H7 (cell line): ENCODE data around the gene NAXE. TPM values are rescaled to one million over a fixed set of nuclear protein-coding genes. Genes with fewer than 3 reads are reported as not detected.
A peak's percentile ranks its signal among the peaks of the same experiment; 100 is the strongest.
"Not testable (repeated sequence)": the region's sequence is repeated elsewhere in the genome, so short reads cannot be mapped to it uniquely, and the experiment has no call there.

ENCODE experiments used
- DNase-seq: peaks from one replicate; pipeline ENCODE4 v3.0.0; 2012
- H3K27me3 ChIP-seq: 2 replicates; pipeline ENCODE4 v1.6.0; 2011; ENCODE audit warnings: mild to moderate bottlenecking, low read length; ENCODE audit not compliant: control insufficient read depth, insufficient read depth
- H3K36me3 ChIP-seq: replicated peaks from 2 replicates; pipeline ENCODE4 v1.5.1; 2011; ENCODE audit warnings: low read length; ENCODE audit not compliant: control insufficient read depth, insufficient read depth
- H3K4me3 ChIP-seq: 2 replicates; pipeline ENCODE4 v1.5.1; 2011; ENCODE audit warnings: low read depth, mild to moderate bottlenecking, control low read depth, low read length, moderate library complexity; ENCODE audit not compliant: insufficient read depth
- total RNA-seq: library from RNA; depleted of rRNA; stranded (reverse); fragments of >200 nt; shearing (Covaris generic); gene quantifications from 2 replicates; pipeline ENCODE4 v1.2.3, GENCODE V29; 2014

Gene NAXE
- total RNA-seq, 1 experiment from 2014 or later: 151 TPM

DNA sequence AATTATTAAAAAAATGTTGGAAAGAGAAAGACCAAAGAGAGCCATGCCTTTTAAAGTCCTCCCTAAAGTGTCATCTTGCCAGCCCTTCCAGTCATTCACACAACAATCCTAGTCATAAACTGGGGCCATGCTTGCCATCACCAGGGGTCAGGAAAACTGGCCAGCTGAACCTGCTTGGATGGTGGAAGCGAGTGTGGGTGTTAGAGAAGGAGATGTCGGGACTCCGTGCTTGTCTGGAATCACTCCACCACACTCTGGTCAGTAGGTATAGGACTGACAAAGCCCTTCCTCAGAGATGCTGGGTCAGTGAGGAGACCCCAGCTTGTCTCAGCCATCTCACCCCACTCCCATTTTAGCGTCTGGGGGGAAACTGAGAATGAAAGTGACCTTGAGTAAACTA is 24.4 kb downstream of the NAXE start:
- Histone ChIP-seq H3K27me3 (peaks cover 14% of the 10 kb centered on the region), H3K36me3 (no peaks in the 10 kb centered on the region), H3K4me3 (no peak overlapping the region)
- no peak for DNase-seq

DNA sequence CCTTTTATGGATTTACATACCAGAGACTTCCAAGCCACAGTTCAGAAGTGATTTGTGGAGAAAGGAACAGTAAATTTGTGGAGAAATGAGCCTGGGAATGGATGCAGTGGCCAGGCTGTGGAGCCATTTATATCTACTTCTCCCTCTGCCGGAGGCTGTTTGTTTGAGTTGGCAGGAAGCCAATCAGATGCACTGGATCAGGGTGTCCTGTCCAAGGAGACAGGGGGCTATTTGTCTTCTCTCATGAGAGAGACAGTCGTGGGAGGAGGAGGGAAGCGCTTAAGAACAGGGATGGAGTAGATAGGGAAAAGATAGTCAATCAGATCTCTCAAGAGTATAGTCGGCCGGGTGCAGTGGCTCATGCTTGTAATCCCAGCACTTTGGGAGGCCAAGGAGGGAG is 24.9 kb downstream of the NAXE start:
- DNase-seq: no peak
- Histone ChIP-seq H3K36me3 (no peaks in the 10 kb centered on the region), H3K4me3 (no peak overlapping the region), H3K27me3 (peaks cover 19% of the 10 kb centered on the region)

DNA sequence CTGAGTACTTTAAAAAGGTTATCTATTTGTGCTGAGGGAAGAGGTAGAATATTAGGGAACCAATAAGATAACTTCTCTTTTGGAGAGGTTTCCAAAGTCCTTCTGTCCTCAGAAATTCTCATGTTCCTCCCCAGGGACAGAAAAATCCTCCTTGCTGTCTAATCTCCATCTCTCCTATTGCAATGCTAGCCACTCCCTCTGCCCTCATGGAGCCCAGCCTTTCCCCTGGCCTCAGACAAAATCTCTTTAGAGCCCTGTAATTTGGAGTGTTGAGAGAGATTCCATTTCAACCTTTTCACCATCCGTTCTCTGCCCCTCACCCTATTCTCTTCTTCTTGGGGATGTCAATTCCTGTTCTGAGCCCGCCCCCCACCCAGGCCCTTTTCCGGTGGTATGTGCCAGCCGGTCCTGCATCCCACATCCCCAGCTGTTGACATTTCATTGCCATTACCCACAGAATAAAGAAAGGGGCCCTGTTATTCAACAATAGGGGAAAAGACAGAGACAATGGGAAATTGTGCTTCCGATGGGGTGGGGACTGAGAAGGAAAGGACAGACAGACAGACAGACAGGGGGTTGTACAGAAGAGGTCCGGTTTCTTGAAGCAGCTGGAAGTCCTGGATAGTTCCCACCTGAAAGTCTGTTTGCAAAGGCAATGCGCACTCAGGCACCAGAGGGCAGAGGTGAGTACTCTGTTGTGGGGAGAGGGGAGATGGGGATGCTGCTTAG is 27.4 kb downstream of the NAXE start, which contains the start of gene HAPLN2:
Gene HAPLN2 (plus strand): TSS at position 563 of the 729 bp plus-strand sequence. CDS start 4,076 bp downstream, outside the sequence.
- H3K4me3 ChIP-seq: no peak within 1 kb of the TSS
- peaks cover 41% of the 10 kb centered on the region for H3K27me3 ChIP-seq
- no peaks in the 10 kb centered on the region for H3K36me3 ChIP-seq
- DNase-seq: peak; percentile 80

DNA sequence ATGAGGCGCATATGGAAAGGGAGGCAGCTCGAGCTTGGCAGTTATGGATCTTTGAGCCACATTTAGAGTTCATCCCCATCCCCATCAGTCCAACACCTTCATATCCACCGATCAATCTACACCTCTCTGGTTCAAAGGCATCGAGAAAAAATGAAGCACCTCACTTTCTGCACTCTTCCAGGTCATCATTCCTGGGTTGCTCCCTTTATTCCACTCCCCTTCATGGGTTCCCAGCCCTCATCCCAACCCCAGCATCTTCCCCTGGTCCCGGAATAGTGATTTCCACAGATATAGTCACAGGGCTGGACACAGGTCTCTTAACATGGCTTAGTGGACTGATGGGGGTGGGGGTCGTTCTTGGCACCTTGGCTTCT is 28.0 kb downstream of the NAXE start:
- Histone ChIP-seq H3K36me3 (no peaks in the 10 kb centered on the region), H3K4me3 (no peak overlapping the region), H3K27me3 (peaks cover 46% of the 10 kb centered on the region)
- no peak for DNase-seq

DNA sequence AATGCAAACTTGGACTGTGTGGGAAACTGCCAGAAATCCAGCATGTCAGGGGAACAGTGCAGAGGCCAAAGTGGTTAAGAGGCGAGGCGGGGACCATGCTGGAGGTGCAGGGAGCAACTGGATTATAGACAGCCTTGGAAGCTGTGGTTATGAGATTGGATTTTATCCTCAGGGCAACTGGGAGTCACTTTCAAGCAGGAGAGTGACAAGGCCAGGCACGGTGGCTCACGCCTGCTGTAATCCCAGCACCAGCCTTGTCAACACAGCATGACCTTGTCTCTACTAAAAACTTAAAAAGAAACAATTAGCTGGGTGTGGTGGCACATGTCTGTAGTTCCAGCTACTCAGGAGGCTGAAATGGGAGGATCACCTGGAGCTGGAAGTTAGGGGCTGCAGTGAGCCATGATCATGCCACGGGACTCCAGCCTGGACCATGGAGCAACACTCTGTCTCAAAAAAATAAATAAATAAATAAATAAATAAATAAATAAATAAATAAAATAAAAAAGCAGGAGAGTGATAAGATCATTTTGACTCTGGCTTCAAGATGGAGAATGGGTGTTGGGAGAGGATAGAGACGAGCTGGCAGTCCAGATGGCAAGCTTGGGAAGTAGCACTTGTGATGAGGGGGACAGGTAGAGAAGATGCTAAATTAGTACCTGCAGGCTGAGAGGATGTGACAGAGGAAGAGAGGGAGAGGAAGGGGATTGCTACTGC is 31.2 kb downstream of the NAXE start:
- DNase-seq: no peak
- H3K27me3 ChIP-seq: peaks cover 68% of the 10 kb centered on the region

DNA sequence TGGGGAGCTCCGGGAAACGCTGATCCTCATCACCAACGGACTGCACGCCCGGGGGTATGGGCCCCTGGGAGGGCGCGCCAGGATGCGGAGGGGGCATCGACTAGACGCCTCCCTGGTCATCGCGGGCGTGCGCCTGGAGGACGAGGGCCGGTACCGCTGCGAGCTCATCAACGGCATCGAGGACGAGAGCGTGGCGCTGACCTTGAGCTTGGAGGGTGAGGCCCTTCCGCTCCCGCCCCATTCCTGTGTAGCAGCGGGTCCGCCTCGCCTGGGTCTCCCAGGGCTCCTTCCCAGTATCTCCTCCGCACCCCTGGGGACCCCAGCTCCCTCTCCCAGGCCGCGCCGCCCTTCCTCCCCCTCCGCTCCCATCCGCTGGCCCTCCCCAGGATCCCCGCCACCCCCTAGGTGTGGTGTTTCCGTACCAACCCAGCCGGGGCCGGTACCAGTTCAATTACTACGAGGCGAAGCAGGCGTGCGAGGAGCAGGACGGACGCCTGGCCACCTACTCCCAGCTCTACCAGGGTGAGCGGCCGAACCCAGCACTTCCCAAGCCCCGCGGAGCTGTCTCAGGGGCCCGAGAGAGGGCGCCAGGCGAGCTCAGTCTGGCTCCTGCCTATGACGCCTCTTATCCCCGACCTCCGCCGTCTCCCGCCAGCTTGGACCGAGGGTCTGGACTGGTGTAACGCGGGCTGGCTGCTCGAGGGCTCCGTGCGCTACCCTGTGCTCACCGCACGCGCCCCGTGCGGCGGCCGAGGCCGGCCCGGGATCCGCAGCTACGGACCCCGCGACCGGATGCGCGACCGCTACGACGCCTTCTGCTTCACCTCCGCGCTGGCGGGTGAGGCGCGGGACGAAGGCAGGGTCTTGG is 32.6 kb downstream of the NAXE start:
- peak; percentile 90 for DNase-seq

More for the DNA sequence above, 31.2 kb downstream of the NAXE start:
- H3K36me3 ChIP-seq: no peaks in the 10 kb centered on the region
- H3K4me3 ChIP-seq: no peak overlapping the region

DNA sequence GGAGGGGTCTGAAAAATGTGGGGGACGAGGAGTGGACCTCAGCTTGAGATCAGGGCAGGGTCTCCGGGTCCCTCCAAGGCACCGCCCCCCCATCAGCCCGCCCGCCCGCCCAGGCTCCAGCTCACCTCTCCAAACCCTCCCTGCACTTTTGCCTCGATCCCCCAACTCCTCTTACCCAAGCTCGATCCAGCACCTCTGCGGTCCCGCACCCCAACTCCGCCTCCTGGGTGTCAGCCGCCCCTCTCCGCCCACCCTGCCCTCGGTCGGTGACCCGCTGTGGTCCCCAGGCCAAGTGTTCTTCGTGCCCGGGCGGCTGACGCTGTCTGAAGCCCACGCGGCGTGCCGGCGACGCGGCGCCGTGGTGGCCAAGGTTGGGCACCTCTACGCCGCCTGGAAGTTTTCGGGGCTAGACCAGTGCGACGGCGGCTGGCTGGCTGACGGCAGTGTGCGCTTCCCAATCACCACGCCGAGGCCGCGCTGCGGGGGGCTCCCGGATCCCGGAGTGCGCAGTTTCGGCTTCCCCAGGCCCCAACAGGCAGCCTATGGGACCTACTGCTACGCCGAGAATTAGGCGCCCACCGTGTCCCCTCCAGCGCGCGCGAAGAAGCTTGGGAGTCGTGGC is 33.3 kb downstream of the NAXE start:
- peak; percentile 78 for DNase-seq
- Histone ChIP-seq H3K4me3 (peak overlapping the region; percentile 67), H3K36me3 (no peaks in the 10 kb centered on the region), H3K27me3 (peaks cover 62% of the 10 kb centered on the region)

More for the DNA sequence above, 32.6 kb downstream of the NAXE start:
- Histone ChIP-seq H3K4me3 (peak overlapping the region; percentile 67), H3K36me3 (no peaks in the 10 kb centered on the region), H3K27me3 (peaks cover 68% of the 10 kb centered on the region)

DNA sequence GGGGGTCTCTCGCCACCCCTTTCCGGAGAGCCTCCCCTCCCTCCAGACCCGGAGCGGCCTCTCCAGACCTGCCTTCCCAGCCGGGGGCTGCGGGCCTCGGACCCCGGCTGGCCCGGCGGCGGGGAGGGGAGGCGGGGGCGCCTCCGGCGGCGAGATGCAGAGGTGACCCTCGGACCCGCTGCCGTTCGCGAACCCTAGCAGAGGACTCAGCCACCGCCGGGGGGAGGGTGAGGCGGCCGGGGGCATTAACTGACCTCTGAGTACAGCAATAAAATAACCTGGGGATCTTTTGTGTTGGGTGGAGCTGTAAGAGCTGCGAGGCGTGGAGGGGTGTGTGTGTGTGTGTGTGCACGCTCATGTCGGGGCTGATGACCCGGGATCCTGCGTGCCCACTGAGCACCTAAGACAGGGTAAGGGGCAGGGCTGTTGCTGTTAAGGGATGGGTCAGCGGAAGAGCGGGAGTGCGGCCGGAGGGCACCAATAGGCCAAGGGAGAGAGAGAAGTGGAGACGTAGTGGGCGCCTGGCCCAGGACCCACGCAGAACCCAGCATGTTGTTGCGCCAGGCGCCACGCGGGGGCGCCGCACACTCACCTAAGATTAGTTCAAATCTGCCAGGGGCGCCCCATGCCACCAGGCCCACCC is 34.0 kb downstream of the NAXE start:
- peak; percentile 88 for DNase-seq
- peaks cover 56% of the 10 kb centered on the region for H3K27me3 ChIP-seq
- H3K36me3 ChIP-seq: no peaks in the 10 kb centered on the region
- peak overlapping the region; percentile 67 for H3K4me3 ChIP-seq

DNA sequence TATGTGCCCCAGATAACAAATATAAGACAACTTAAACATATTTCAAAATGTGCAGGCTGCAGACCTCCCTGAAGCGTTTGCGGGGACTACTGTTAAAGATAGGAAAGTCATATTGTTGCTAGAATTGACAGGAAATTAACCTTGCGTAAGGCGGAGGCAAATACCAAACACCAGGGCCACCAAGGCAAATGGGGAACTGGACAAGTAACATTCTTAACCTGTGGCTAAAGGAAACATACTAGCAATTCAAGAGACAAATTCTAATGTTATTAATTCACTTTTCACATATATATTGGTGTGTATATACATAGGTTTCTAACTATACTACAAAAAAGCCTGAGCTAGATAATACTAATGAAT is 34.5 kb downstream of the NAXE start:
- Histone ChIP-seq H3K27me3 (peaks cover 53% of the 10 kb centered on the region), H3K4me3 (no peak overlapping the region), H3K36me3 (no peaks in the 10 kb centered on the region)
- DNase-seq: no peak

DNA sequence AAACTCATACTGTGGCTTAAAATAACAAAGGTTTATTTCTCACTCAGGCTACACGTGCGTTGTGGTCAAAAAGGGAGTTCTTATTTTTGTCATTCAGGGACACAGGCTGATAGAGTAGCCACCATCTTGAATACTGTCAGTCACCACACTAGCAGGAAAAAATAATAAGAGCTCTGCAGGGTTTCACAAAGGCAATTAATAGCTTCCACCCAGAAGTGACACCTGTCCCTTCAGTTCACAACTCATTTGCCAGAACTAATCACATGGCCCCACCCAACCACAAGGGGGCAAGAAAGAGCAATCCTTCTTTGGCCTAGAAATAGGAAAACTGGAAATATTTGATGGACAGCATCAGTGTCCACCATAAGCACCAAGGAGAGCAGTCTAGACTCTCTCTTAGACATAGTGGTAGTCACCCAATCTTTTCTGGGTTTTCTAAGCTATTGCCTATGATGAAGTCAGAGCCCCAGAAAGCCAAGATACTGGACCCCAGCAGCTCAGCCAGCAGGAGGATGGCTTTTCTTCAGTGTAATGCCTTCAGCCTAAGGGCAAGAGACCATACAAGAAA is 35.8 kb downstream of the NAXE start:
- Histone ChIP-seq H3K4me3 (no peak overlapping the region), H3K36me3 (no peaks in the 10 kb centered on the region), H3K27me3 (peaks cover 43% of the 10 kb centered on the region)
- peak; percentile 73 for DNase-seq

DNA sequence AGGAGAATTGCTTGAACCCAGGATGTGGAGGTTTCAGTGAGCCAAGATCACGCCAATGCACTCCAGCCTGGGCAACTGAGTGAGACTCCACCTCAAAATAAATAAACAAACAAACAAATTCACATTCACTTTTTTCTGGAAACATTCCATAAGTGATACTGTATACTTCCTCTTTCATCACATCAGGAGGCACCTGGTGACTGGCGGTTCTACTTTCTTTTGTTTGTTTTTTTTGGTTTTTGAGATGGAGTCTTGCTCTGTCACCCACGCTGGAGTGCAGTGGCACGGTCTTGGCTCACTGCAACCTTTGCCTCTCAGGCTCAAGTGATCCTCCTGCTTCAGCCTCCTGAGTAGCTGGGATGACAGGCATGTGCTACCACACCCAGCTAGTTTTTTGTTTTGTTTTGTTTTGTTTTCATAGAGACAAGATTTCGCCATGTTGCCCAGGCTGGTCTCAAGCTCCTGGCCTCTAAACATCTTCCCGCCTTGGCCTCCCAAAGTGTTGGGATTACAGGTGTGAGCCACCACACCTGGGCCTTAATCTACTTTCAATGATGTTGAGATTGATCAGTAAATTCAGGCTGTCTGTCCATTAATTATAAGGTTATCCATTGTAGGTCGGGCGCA is 38.4 kb downstream of the NAXE start:
- DNase-seq: no peak
- peaks cover 19% of the 10 kb centered on the region for H3K27me3 ChIP-seq
- H3K4me3 ChIP-seq: no peak overlapping the region
- no peaks in the 10 kb centered on the region for H3K36me3 ChIP-seq

DNA sequence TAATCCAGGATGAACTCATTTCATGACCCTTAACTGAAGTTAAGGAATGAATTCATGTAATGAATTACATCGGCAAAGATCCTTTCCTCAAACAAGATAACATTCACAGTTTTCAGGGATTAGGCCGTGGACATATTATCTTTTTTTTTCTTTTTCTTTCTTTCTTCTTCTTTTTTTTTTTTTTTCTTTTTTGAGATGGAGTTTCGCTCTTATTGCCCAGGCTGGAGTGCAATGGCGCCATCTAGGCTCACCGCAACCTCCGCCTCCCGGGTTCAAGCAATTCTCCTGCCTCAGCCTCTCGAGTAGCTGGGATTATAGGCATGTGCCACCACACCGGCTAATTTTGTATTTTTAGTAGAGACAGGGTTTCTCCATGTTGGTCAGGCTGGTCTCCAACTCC is 39.6 kb downstream of the NAXE start:
- not testable (repeated sequence) for H3K36me3 ChIP-seq, H3K27me3 ChIP-seq, DNase-seq, H3K4me3 ChIP-seq

DNA sequence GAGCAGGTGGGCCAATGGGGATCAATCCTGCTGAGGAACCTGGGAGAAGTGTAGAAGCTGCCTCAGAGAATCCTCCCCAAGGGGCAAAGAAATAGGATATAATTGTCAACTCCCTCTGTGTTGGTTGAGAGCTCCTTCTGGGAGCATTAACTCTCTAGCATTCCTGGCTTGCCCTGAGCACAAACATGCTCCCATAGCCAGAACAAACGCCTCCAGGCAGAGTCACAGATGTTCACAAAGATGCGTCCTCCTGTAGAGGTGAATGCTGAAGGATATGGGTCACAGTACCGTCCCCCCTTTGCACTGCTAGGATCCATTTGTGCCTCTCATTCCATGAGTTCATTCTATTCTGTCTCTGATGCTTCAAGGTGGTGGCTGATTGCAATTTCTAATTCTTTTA is 40.8 kb downstream of the NAXE start:
- peaks cover 1% of the 10 kb centered on the region; the same call in 1 of the 2 replicates for H3K27me3 ChIP-seq
- no peak for DNase-seq
- no peaks in the 10 kb centered on the region for H3K36me3 ChIP-seq
- no peak overlapping the region for H3K4me3 ChIP-seq
